K562 (cell line): ENCODE results near the gene CLEC1A. TPM values are rescaled to one million over a fixed set of nuclear protein-coding genes. Genes with fewer than 3 reads are reported as not detected.

Experiments
- ATAC-seq: fragments of 200-7000 bp; cut with Tn5 transposase; 3 replicates; pipeline ENCODE4 v1.9.1; 2020; ENCODE audit warnings: moderate library complexity
- BruUV-seq: library from RNA; stranded (reverse); fragments of 400-500 nt; replicated peaks from 2 replicates; lab custom pipeline; 2021; lab: Mats Ljungman, UMichigan
- CTCF ChIA-PET: fragments of 300-600 bp; formaldehyde crosslinking; extraction: SDS; loops from one replicate; lab custom pipeline; 2021; ENCODE audit warnings: low intra/inter-chr PET ratio; lab: Yijun Ruan, JAX
- POLR2A ChIA-PET: fragments of 300-600, 350-650 bp; sonication (Branson Sonifier 250); formaldehyde crosslinking; extraction: SDS; loops from one replicate; lab custom pipeline; 2021; ENCODE audit warnings: antibody characterized with exemption, inconsistent platforms; lab: Yijun Ruan, JAX
- DNase-seq, 4 experiments: peaks; one replicate each; pipeline versions ENCODE4 v3.0.0 to v3.0.0-alpha.2; 2011 to 2018; ENCODE audit warnings: low spot score in 3 of 4, mixed read lengths in 3 of 4; ENCODE audit errors: extremely low read depth in 1 of 4
- FAIRE-seq: peaks from 2 replicates; lab custom pipeline; 2011; peaks lifted over from hg19 to GRCh38; lab: Jason Lieb, UNC
- H2AFZ ChIP-seq: 2 replicates; pipeline ENCODE4 v1.6.0; 2011; ENCODE audit warnings: low read depth, low read length, control low read depth, inconsistent platforms
- H3K27ac ChIP-seq: fragments of 200-600 bp; 3 replicates; pipeline ENCODE4 v1.8.0; 2011; ENCODE audit warnings: low read depth, mild to moderate bottlenecking, control low read depth, inconsistent platforms, low read length, moderate library complexity, mixed read lengths; ENCODE audit errors: extremely low read depth
- H3K27me3 ChIP-seq, 2 experiments: fragments of 300-600 bp in 1 of 2; 2 replicates in 1 of 2; 3 replicates in 1 of 2; pipeline versions ENCODE4 v1.6.0 to v1.8.0; 2011; ENCODE audit warnings: inconsistent platforms in 2 of 2, low read length in 2 of 2, mild to moderate bottlenecking in 1 of 2, mixed read lengths in 1 of 2, moderate library complexity in 1 of 2; ENCODE audit not compliant: control insufficient read depth in 2 of 2, insufficient read depth in 2 of 2
- H3K36me3 ChIP-seq: fragments of 300-600 bp; 3 replicates; pipeline ENCODE4 v1.8.0; 2011; ENCODE audit warnings: mild to moderate bottlenecking, low read length, inconsistent platforms; ENCODE audit not compliant: control insufficient read depth, insufficient read depth
- H3K4me1 ChIP-seq, 2 experiments: fragments of 200-600 bp in 1 of 2; replicated peaks in 1 of 2; 2 replicates in 1 of 2; 3 replicates in 1 of 2; pipeline versions ENCODE4 v1.5.1 to v1.8.0; 2011; ENCODE audit warnings: inconsistent platforms in 2 of 2, low read length in 2 of 2, mild to moderate bottlenecking in 1 of 2, mixed read lengths in 1 of 2, moderate library complexity in 1 of 2; ENCODE audit not compliant: control insufficient read depth in 2 of 2, insufficient read depth in 2 of 2
- H3K4me2 ChIP-seq: 2 replicates; pipeline ENCODE4 v1.6.1; 2011; ENCODE audit warnings: low read length, control low read depth, inconsistent platforms, mixed read lengths; ENCODE audit not compliant: insufficient read depth
- H3K4me3 ChIP-seq: fragments of 200-600 bp; sonication (generic), shearing (Covaris generic); 2 replicates; pipeline ENCODE4 v1.5.1; 2016; ENCODE audit warnings: control low read depth, inconsistent platforms
- H3K79me2 ChIP-seq: fragments of 200-600 bp; 3 replicates; pipeline ENCODE4 v1.8.0; 2011; ENCODE audit warnings: low read length, inconsistent platforms; ENCODE audit not compliant: control insufficient read depth, insufficient read depth
- H3K9ac ChIP-seq, 2 experiments: 2 replicates each; pipeline versions ENCODE4 v1.6.0 to v1.6.1; 2011; ENCODE audit warnings: low read depth in 2 of 2, low read length in 2 of 2, control low read depth in 1 of 2, inconsistent platforms in 1 of 2, mild to moderate bottlenecking in 1 of 2, mixed read lengths in 1 of 2; ENCODE audit not compliant: insufficient read depth in 1 of 2
- H3K9me1 ChIP-seq: one replicate; pipeline ENCODE4 v1.6.0; 2011; ENCODE audit warnings: inconsistent platforms, mild to moderate bottlenecking, low read length, moderate library complexity; ENCODE audit not compliant: control insufficient read depth, insufficient read depth
- H3K9me3 ChIP-seq: replicated peaks from 2 replicates; pipeline ENCODE4 v1.5.1; 2011; ENCODE audit warnings: low read depth, low read length, inconsistent platforms; ENCODE audit not compliant: control insufficient read depth, insufficient read depth
- H4K20me1 ChIP-seq: replicated peaks from 2 replicates; pipeline ENCODE4 v1.6.1; 2011; ENCODE audit warnings: low read length, inconsistent platforms, mixed read lengths; ENCODE audit not compliant: control insufficient read depth, insufficient read depth
- IFI16 ChIP-seq: fragments of 250-450 bp; sonication (Bioruptor Pico); IDR thresholded peaks from 2 replicates; pipeline ENCODE4 v2.1.2; 2022; ENCODE audit warnings: mild to moderate bottlenecking, inconsistent platforms
- MAFK ChIP-seq: IDR thresholded peaks from 2 replicates; pipeline ENCODE4 v1.6.1; 2011; ENCODE audit warnings: low read length, improper control_type of control experiment
- MEIS2 ChIP-seq: fragments of 450-650 bp; IDR thresholded peaks from 2 replicates; pipeline ENCODE4 v1.6.1; 2014; ENCODE audit warnings: mild to moderate bottlenecking; ENCODE audit not compliant: partially characterized antibody
- NONO ChIP-seq, 2 experiments: fragments of 200-400 bp in 1 of 2; fragments of 450-650 bp in 1 of 2; formaldehyde crosslinking in 1 of 2; IDR thresholded peaks; 2 replicates each; pipeline ENCODE4 v1.6.1; 2017; ENCODE audit warnings: low read depth in 2 of 2, mild to moderate bottlenecking in 2 of 2, moderate library complexity in 2 of 2, low read length in 1 of 2
- PRPF4 ChIP-seq: fragments of 200-400 bp; formaldehyde crosslinking; IDR thresholded peaks from one replicate; pipeline ENCODE4 v1.6.1; 2017; ENCODE audit warnings: low read length, low read depth, mild to moderate bottlenecking; ENCODE audit not compliant: insufficient read depth, poor library complexity, severe bottlenecking
- PURB ChIP-seq: sonication (generic); formaldehyde crosslinking; IDR thresholded peaks from 2 replicates; pipeline ENCODE4 v1.9.0; 2021; ENCODE audit warnings: low read depth, mild to moderate bottlenecking, missing genetic modification reagents
- SPI1 ChIP-seq: IDR thresholded peaks from 2 replicates; pipeline ENCODE4 v1.6.1; 2011; ENCODE audit warnings: low read depth, low read length, control low read depth, borderline replicate concordance
- TAF1 ChIP-seq: IDR thresholded peaks from 2 replicates; pipeline ENCODE4 v1.6.1; 2011; ENCODE audit warnings: mild to moderate bottlenecking, low read length, moderate library complexity; ENCODE audit not compliant: insufficient read depth, control insufficient read depth, severe bottlenecking; ENCODE audit errors: extremely low read depth
- ZFP91 ChIP-seq: sonication (generic); formaldehyde crosslinking; IDR thresholded peaks from 2 replicates; pipeline ENCODE4 v1.8.0; 2022; ENCODE audit warnings: mild to moderate bottlenecking, missing genetic modification reagents
- ZNF134 ChIP-seq: fragments of 250-450 bp; sonication (Bioruptor Pico); conservative IDR thresholded peaks from 2 replicates; pipeline ENCODE4 v1.4.0; 2020
- ZNF511 ChIP-seq: sonication (generic); formaldehyde crosslinking; IDR thresholded peaks from 2 replicates; pipeline ENCODE4 v1.8.0; 2022; ENCODE audit warnings: mild to moderate bottlenecking, missing genetic modification reagents
- WGBS: fragments of 100-300 bp; shearing (Covaris generic); methylation state at CpG from one replicate; pipeline ENCODE4 v1.1.6; 2016; ENCODE audit warnings: low coverage, mixed read lengths; ENCODE audit not compliant: insufficient coverage; ENCODE audit errors: missing lambda C conversion rate; 5-methylcytosine and 5-hydroxymethylcytosine counted together
- in situ Hi-C: fragments of 300-500 bp; cut with MboI; formaldehyde crosslinking; loops from 4 replicates; pipeline ENCODE4 v1.15.0; 2018; ENCODE audit warnings: inconsistent platforms, mixed read lengths
- intact Hi-C: fragments of 100-400 bp; cut with micrococcal nuclease; formaldehyde crosslinking; loops from 2 replicates; pipeline ENCODE4 v1.14.2; 2022
- polyA plus RNA-seq, 8 experiments: library from polyadenylated mRNA; depleted of rRNA in 4 of 8; stranded (reverse) in 5 of 8; unstranded in 3 of 8; fragments of >200 nt; fragmentation: Nextera tagmentation in 2 of 8; fragmentation: Illumina TruSeq in 1 of 8; extraction: Ambion mirVana in 2 of 8; extraction: Trizol in 1 of 8; gene quantifications; 2 replicates each; pipeline versions ENCODE4 v1.2.1 to v1.2.3, GENCODE V29; 2011 to 2014; ENCODE audit warnings: inconsistent platforms in 1 of 8, missing spikeins in 1 of 8
- total RNA-seq, 7 experiments: library from RNA; depleted of rRNA in 6 of 7; stranded (reverse); fragments of >200 nt in 6 of 7; fragmentation: Illumina TruSeq in 2 of 7; extraction: Trizol in 2 of 7; gene quantifications; 2 replicates each; pipeline versions ENCODE4 v1.2.1 to v1.2.3, GENCODE V29; 2011 to 2021; ENCODE audit warnings: low replicate concordance in 1 of 7

The CLEC1A gene
- total and polyA plus RNA-seq, 9 of the 15 experiments (the other 6 are each of a cell fraction or from before 2014, with no cell fraction given) = 0.04 TPM; not detected in 8

- Histone ChIP-seq H3K4me2 (no peak overlapping the region), H3K4me1 (no peaks in the 10 kb centered on the region), H3K9me3 (no peaks in the 10 kb centered on the region), H3K9ac (no peak overlapping the region), H2AFZ (no peak overlapping the region), H3K36me3 (no peaks in the 10 kb centered on the region), H3K79me2 (no peaks in the 10 kb centered on the region), H3K4me3 (no peak overlapping the region), H3K9me1 (no peaks in the 10 kb centered on the region), H3K27ac (no peak overlapping the region), H3K27me3 (no peaks in the 10 kb centered on the region; a peak in 2 of 5 replicates), H4K20me1 (no peaks in the 10 kb centered on the region)
- intact Hi-C loops (no loop called here), in situ Hi-C loops (no loop called here)
- BruUV-seq = no TSS peak
- 0% methylated on average over 4 of the region's 4 CpGs for WGBS
- no peak for ATAC-seq
- ChIA-PET CTCF (no interaction called here), POLR2A (interaction anchor here (1.3 kb wide), 1 partner anchor 12 kb away, joined by 3 read pairs; no protein-coding TSS in a partner anchor)
- no peak for FAIRE-seq
- 0 out of 2 replicates have a peak, but pooled peaks have one; percentile 13 for TF ChIP-seq SPI1
- TF ChIP-seq MEIS2 = peak; percentile 29
- no peak for TF ChIP-seq PRPF4
- DNase-seq = no peak
Measured at GRCh38 chr12:10069099-10069498, 29.7 kb downstream of the CLEC1A start.

GRCh38 chr12:10068644-10069043 lies 30.1 kb downstream of the CLEC1A start:
- 0% methylated on average over 1 of the region's 1 CpG for WGBS
- H3K9me3 ChIP-seq = no peaks in the 10 kb centered on the region
- TF ChIP-seq MAFK (no peak), NONO (IDR thresholded peaks at IDR 0.05; ENCODE audit: low read depth in 2 of 2, low read length in 1 of 2) (no peak), TAF1 (no peak), PURB (CRISPR knock-in tag) (no peak), ZNF134 (no peak), ZFP91 (CRISPR knock-in tag) (no peak), IFI16 (no peak), ZNF511 (CRISPR knock-in tag) (no peak)
- TF ChIP-seq, all 486 proteins: peak for 0
- POLR2A ChIA-PET = interaction anchor here (1.1 to 1.3 kb wide), 2 partner anchors 13 to 24 kb away, joined by 3 to 4 read pairs; no protein-coding TSS in a partner anchor
- Histone ChIP-seq H4K20me1 (no peaks in the 10 kb centered on the region), H3K36me3 (no peaks in the 10 kb centered on the region), H3K27ac (no peak overlapping the region), H2AFZ (no peak overlapping the region), H3K79me2 (no peaks in the 10 kb centered on the region), H3K27me3 (no peaks in the 10 kb centered on the region; a peak in 2 of 5 replicates), H3K9ac (no peak overlapping the region), H3K4me1 (no peaks in the 10 kb centered on the region), H3K4me2 (no peak overlapping the region), H3K4me3 (no peak overlapping the region), H3K9me1 (no peaks in the 10 kb centered on the region)
- intact Hi-C loops (no loop called here), in situ Hi-C loops (no loop called here)
- no peak for DNase-seq
- FAIRE-seq = no peak
- CTCF ChIA-PET = no interaction called here
- no peak for ATAC-seq
- no TSS peak for BruUV-seq
